A172 (cell line): ENCODE results near the gene AUTS2. TPM values are rescaled to one million over a fixed set of nuclear protein-coding genes. Genes with fewer than 3 reads are reported as not detected.
A peak's percentile ranks its signal among the peaks of the same experiment; 100 is the strongest.
"Not testable (repeated sequence)": the region's sequence is repeated elsewhere in the genome, so short reads cannot be mapped to it uniquely, and the experiment has no call there.

Source experiments
- DNase-seq: peaks from one replicate; pipeline ENCODE4 v3.0.0-alpha.2; 2015; ENCODE audit warnings: low spot score
- total RNA-seq: library from RNA; depleted of rRNA; stranded (reverse); fragments of >200 nt; shearing (Covaris generic); gene quantifications from 2 replicates; pipeline ENCODE4 v1.2.3, GENCODE V29; 2014

AUTS2 gene
- total RNA-seq, 1 experiment from 2014 or later, result 4.6 TPM

GRCh38 chr7:70346844-70347462 lies 748.7 kb downstream of the AUTS2 start:
- DNase-seq, result no peak

- DNase-seq, result no peak
Measured at GRCh38 chr7:70347463-70348254, 749.4 kb downstream of the AUTS2 start.

- DNase-seq, result no peak
Measured at GRCh38 chr7:70349031-70349430, 750.8 kb downstream of the AUTS2 start.

GRCh38 chr7:70349819-70350218 lies 751.5 kb downstream of the AUTS2 start:
- DNase-seq, result no peak

GRCh38 chr7:70352088-70352487 lies 753.8 kb downstream of the AUTS2 start:
- no peak for DNase-seq

- no peak for DNase-seq
Measured at GRCh38 chr7:70352906-70353305, 754.6 kb downstream of the AUTS2 start.

- no peak for DNase-seq
Measured at GRCh38 chr7:70353330-70353945, 755.2 kb downstream of the AUTS2 start.

GRCh38 chr7:70353946-70354335 lies 755.7 kb downstream of the AUTS2 start:
- DNase-seq, result no peak

GRCh38 chr7:70354409-70355169 lies 756.3 kb downstream of the AUTS2 start:
- DNase-seq, result peak; percentile 16

- no peak for DNase-seq
Measured at GRCh38 chr7:70355198-70356020, 757.1 kb downstream of the AUTS2 start.

- no peak for DNase-seq
Measured at GRCh38 chr7:70356085-70356786, 758.0 kb downstream of the AUTS2 start.

- DNase-seq, result no peak
Measured at GRCh38 chr7:70356787-70357328, 758.6 kb downstream of the AUTS2 start.

- no peak for DNase-seq
Measured at GRCh38 chr7:70360557-70360956, 762.3 kb downstream of the AUTS2 start.

GRCh38 chr7:70361821-70362220 lies 763.5 kb downstream of the AUTS2 start:
- no peak for DNase-seq

GRCh38 chr7:70364393-70364792 lies 766.1 kb downstream of the AUTS2 start:
- not testable (repeated sequence) for DNase-seq

GRCh38 chr7:70371652-70372051 lies 773.4 kb downstream of the AUTS2 start:
- no peak for DNase-seq

GRCh38 chr7:70372768-70373515 lies 774.7 kb downstream of the AUTS2 start:
- no peak for DNase-seq

GRCh38 chr7:70374772-70375533 lies 776.7 kb downstream of the AUTS2 start:
- DNase-seq, result no peak

GRCh38 chr7:70376561-70377031 lies 778.3 kb downstream of the AUTS2 start:
- no peak for DNase-seq
